Activated T-helper 1 cell treated with anti-CD3 and anti-CD28 coated beads, Interleukin-2, amount 50 U/mL, for 16 hours (primary cell): Measurements from ENCODE around the gene LCE1F.

ENCODE experiments used
- DNase-seq, 2 donors: peaks; one replicate each; pipeline ENCODE4 v3.0.0-alpha.2; 2020; ENCODE audit warnings: low read depth in 1 of 2, low spot score in 1 of 2

Gene LCE1F, protein sequence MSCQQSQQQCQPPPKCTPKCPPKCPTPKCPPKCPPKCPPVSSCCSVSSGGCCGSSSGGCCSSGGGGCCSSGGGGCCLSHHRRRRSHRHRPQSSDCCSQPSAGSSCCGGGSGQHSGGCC

GRCh38 chr1:152774875-152775274, at the start of gene LCE1F:
TSS of gene LCE1F (plus strand) at chr1:152775140. CDS start at chr1:152776372, 1,232 bp downstream.
- no peak for DNase-seq

DNA sequence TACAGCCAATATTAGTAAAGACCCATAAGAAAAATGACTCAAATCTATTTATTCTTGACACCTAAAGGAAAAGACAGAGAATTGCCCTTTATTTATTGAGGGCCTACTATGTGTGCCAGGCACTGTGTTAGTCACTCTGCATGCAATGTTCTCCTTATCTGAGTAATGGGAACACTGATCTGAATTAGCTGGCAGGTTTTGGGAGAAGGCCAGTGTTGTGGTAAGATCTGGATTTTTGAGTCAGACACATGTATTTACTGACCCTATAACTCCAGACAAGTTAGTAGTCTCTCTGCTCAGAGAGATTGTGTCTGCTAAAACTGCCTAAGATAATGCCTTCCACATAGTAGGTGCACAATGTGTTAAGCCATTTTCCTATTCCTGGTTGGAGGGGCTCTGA, 49.7 kb upstream of the LCE1F start:
- DNase-seq, result no peak

DNA sequence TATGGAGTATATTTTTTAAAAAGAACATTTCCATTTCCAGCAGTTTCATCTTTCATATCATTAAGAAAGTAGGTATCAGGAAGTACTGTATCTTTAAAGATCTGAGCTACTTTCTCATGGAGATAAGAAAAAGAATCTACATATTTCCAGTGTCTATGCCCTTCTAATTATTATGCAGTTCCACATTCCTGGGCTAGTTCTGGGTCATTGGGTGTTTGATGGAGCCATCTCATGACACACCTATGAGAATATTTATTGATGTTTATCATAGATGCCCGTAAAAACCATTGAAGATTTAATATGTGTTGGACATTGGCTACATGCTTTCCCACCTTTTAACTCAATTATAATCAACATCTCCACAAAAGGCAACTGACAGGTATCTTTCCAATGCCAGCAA, 46.0 kb upstream of the LCE1F start:
- DNase-seq, result no peak

DNA sequence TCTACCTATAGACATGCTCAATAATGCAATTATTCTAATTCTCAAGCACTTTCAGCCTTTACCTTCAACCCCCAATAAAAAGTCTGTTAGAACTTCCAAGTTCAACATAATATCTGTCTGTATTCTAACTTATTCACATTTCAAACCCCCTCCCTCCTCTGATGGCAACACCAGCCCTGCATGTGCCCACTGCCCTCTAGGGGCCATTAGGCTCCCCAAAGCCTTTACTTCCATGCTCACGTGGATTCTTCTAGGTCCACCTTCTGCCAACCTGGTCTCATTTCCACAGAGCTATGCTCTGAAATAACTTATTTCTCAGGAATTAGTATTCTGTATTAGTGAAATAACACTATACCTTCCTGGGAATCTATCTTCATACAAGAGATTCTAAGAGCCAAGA, 39.3 kb upstream of the LCE1F start:
- no peak for DNase-seq

- no peak for DNase-seq
Observed at GRCh38 chr1:152737997-152738396, 36.9 kb upstream of the LCE1F start.

DNA sequence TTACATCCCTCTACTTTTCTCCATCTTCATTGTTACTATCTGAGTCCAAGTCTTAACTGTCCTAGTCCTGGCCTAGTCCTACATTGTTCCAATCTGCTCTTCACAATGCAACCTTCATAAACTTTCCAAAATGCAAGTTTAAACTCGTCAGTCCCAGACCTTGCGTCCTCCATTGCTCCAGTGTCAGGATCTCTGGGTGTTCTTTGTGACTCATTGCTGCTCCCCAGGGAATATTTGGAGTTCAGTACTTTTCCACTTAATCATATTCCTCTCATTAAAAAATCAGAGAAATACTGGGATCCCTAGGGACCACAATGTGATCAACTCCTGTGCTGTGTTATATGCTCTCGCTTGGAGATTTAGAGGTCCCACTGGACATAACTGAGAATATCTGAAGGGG, 35.1 kb upstream of the LCE1F start:
- DNase-seq, result no peak

GRCh38 chr1:152741656-152742055, 33.3 kb upstream of the LCE1F start:
- DNase-seq, result no peak

- DNase-seq, result no peak
Observed at GRCh38 chr1:152743371-152744145, 31.4 kb upstream of the LCE1F start.

- no peak for DNase-seq
Observed at GRCh38 chr1:152745289-152745704, 29.6 kb upstream of the LCE1F start.

GRCh38 chr1:152745765-152746444, 29.0 kb upstream of the LCE1F start:
- no peak for DNase-seq

DNA sequence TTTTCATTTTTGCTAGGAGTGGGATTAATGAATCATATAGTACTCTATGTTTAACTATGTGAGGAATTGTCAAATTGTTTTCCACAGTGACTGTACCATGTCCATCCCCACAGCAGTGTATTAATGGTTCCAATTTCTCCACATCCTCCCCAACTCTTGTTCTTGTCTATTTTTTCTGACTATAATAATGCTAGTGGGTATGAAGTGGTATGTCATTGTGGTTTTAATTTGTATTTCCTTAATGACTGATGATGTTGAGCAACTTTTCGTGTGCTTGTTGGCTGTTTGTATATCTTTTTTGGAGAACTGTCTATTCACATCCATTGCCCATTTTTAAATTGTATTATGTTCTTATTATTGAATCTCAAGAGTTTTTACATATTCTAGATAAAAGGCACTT, 27.1 kb upstream of the LCE1F start:
- no peak for DNase-seq

GRCh38 chr1:152752225-152752624, 22.7 kb upstream of the LCE1F start:
- DNase-seq, result no peak

DNA sequence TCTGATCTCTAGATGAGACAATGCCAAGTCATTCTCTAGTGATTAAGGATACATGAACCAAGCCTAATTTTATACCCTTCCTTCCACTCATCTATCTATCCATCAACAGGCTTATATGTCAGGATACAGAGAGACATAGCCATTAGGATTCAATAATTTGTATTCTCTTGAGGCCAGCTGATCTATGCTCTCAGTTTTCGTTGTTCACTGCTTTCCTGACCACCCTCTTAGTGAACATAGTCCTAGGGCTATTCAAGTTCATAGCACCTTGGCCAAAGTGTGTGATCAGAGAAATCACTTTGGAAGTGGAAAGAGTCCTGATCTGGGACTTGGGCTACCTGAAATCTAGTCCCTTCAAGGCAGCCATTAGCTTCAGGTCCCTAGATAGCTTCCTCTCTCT, 21.4 kb upstream of the LCE1F start:
- DNase-seq, result no peak

- DNase-seq, result no peak
Observed at GRCh38 chr1:152756872-152757271, 18.1 kb upstream of the LCE1F start.

GRCh38 chr1:152757747-152758146, 17.2 kb upstream of the LCE1F start, which contains the start of gene KPRP:
TSS of gene KPRP (plus strand) at chr1:152758025. CDS start at chr1:152759589, 1,564 bp downstream.
- DNase-seq, result no peak

GRCh38 chr1:152758636-152759035, 16.3 kb upstream of the LCE1F start:
- DNase-seq, result no peak

- DNase-seq, result no peak
Observed at GRCh38 chr1:152759453-152760173, 15.3 kb upstream of the LCE1F start.

DNA sequence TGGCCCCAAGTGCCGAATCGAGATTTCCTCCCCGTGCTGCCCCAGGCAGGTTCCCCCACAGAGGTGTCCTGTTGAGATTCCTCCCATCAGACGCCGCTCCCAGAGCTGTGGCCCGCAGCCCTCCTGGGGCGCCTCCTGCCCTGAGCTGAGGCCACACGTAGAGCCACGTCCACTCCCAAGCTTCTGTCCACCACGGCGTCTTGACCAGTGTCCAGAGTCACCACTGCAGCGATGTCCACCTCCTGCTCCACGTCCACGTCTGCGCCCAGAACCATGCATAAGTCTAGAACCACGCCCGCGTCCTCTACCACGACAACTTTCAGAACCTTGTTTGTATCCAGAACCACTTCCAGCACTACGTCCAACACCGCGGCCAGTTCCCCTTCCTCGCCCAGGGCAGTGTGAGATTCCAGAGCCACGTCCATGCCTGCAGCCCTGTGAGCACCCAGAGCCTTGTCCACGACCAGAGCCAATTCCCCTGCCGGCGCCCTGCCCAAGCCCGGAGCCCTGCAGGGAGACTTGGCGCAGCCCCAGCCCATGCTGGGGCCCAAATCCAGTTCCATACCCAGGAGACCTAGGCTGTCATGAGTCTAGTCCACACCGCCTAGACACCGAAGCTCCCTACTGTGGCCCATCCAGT, 14.3 kb upstream of the LCE1F start:
- DNase-seq, result no peak

DNA sequence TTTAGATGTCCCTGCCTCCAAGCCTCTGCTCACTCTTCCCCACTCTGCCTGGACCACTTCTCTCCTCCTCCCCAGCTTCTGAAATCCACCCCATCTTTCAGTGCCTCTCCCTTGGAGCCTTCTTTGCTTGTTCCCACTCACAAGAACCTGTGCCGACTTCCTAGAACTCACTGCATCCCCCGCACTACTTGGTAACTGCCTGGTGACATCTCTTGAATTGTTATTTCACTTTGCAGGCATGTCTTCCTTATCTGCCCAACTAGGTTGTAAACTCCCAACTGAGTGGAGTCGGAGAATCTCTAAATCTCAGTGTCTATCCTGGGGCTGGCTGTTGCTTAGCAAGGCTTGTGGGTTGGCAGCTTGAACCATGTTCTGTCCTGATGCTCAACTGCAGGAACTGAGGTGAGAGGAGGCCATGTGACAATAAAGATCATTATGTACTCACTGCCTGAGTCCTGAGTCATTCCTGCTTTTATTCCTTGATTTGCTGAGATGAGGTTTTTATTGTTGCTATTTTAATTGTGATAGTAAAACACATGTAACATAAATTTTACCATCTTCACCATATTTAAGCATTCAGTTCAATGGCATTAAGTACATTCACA, 13.2 kb upstream of the LCE1F start:
- DNase-seq, result no peak

- no peak for DNase-seq
Observed at GRCh38 chr1:152768847-152769533, 6.0 kb upstream of the LCE1F start.
